BJ (cell line): ENCODE measurements around the gene FGFR2. TPM values are rescaled to one million over a fixed set of nuclear protein-coding genes. Genes with fewer than 3 reads are reported as not detected.

Source experiments
- CTCF ChIA-PET: fragments of 350-600 bp; formaldehyde crosslinking; extraction: SDS; loops from one replicate; lab custom pipeline; 2021; ENCODE audit warnings: antibody characterized with exemption, inconsistent platforms; lab: Yijun Ruan, JAX
- POLR2A ChIA-PET: fragments of 300-600 bp; sonication (Branson Sonifier 250); formaldehyde crosslinking; extraction: SDS; loops from one replicate; lab custom pipeline; 2021; ENCODE audit warnings: antibody characterized with exemption; lab: Charles Lee
- DNase-seq: peaks from one replicate; pipeline ENCODE4 v3.0.0-alpha.2; 2011; ENCODE audit warnings: low read depth
- H3K27me3 ChIP-seq: 2 replicates; pipeline ENCODE4 v1.6.0; 2011; ENCODE audit warnings: low read length; ENCODE audit not compliant: control insufficient read depth, insufficient read depth
- H3K36me3 ChIP-seq: 2 replicates; pipeline ENCODE4 v1.5.1; 2011; ENCODE audit warnings: low read length; ENCODE audit not compliant: control insufficient read depth, insufficient read depth
- H3K4me3 ChIP-seq: 2 replicates; pipeline ENCODE4 v1.5.1; 2011; ENCODE audit warnings: low read depth, mild to moderate bottlenecking, control low read depth, low read length
- CTCF ChIP-seq: IDR thresholded peaks from 2 replicates; pipeline ENCODE4 v1.5.1; 2011; ENCODE audit warnings: low read depth, mild to moderate bottlenecking, control low read depth, inconsistent platforms, low read length, moderate library complexity; ENCODE audit not compliant: insufficient read depth
- polyA plus RNA-seq: library from polyadenylated mRNA; depleted of rRNA; stranded (reverse); fragments of >200 nt; gene quantifications from 2 replicates; pipeline ENCODE4 v1.2.3, GENCODE V29; 2011

FGFR2 gene
- polyA plus RNA-seq, 1 experiment = 0.26 TPM

- no peak for TF ChIP-seq CTCF
- ChIA-PET CTCF (no interaction called here), POLR2A (no interaction called here)
- H3K4me3 ChIP-seq = no peak overlapping the region
- H3K27me3 ChIP-seq = no peaks in the 10 kb centered on the region
- no peaks in the 10 kb centered on the region for H3K36me3 ChIP-seq
- no peak for DNase-seq
Measured at GRCh38 chr10:121494296-121494695, 103.9 kb downstream of the FGFR2 start.

- no peak for TF ChIP-seq CTCF
- H3K27me3 ChIP-seq = no peaks in the 10 kb centered on the region
- no peak overlapping the region for H3K4me3 ChIP-seq
- POLR2A ChIA-PET = no interaction called here
- CTCF ChIA-PET = no interaction called here
- H3K36me3 ChIP-seq = no peaks in the 10 kb centered on the region
- no peak for DNase-seq
Measured at GRCh38 chr10:121493521-121493920, 104.7 kb downstream of the FGFR2 start.

GRCh38 chr10:121490871-121491519 is 107.2 kb downstream of the FGFR2 start:
- ChIA-PET POLR2A (no interaction called here), CTCF (no interaction called here)
- no peak for DNase-seq
- Histone ChIP-seq H3K27me3 (no peaks in the 10 kb centered on the region), H3K4me3 (no peak overlapping the region), H3K36me3 (no peaks in the 10 kb centered on the region)
- TF ChIP-seq CTCF = no peak

- no peak for DNase-seq
- Histone ChIP-seq H3K27me3 (no peaks in the 10 kb centered on the region), H3K4me3 (no peak overlapping the region), H3K36me3 (no peaks in the 10 kb centered on the region)
- POLR2A ChIA-PET = no interaction called here
- TF ChIP-seq CTCF = no peak
- CTCF ChIA-PET = no interaction called here
Measured at GRCh38 chr10:121485436-121486139, 112.7 kb downstream of the FGFR2 start.

GRCh38 chr10:121484816-121485215 is 113.4 kb downstream of the FGFR2 start:
- Histone ChIP-seq H3K27me3 (no peaks in the 10 kb centered on the region), H3K36me3 (no peaks in the 10 kb centered on the region), H3K4me3 (no peak overlapping the region)
- CTCF ChIA-PET = no interaction called here
- TF ChIP-seq CTCF = no peak
- no peak for DNase-seq
- POLR2A ChIA-PET = no interaction called here
